GM12872 (cell line): ENCODE data around the gene GNAQ.

Source experiments
- TF ChIP-seq, protein P1 (sequence below): IDR thresholded peaks from 3 replicates; pipeline ENCODE4 v1.5.1; 2011; ENCODE audit warnings: low read depth, mild to moderate bottlenecking, low read length, moderate library complexity; ENCODE audit not compliant: insufficient read depth

The GNAQ gene

DNA sequence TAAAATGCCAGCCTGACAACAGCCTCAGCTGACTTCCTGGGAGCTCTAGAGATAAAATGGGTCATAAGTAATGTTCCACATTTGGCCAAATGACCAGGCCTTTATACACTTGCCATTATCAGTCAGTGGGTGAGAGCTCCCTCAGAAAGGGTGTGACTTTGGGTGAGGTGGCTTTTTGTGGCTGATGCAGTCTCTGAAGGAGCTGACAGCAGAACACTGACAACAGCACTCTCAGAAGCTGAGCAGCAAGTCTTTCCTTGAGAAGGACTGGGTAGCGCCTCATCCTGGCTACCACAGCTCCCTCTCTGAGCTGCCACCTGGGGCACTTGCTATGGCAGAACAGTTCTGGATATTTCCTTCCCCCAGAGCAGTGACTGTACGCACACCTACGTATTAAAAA lies 22.0 kb upstream of the GNAQ start:
- TF ChIP-seq, protein P1, sequence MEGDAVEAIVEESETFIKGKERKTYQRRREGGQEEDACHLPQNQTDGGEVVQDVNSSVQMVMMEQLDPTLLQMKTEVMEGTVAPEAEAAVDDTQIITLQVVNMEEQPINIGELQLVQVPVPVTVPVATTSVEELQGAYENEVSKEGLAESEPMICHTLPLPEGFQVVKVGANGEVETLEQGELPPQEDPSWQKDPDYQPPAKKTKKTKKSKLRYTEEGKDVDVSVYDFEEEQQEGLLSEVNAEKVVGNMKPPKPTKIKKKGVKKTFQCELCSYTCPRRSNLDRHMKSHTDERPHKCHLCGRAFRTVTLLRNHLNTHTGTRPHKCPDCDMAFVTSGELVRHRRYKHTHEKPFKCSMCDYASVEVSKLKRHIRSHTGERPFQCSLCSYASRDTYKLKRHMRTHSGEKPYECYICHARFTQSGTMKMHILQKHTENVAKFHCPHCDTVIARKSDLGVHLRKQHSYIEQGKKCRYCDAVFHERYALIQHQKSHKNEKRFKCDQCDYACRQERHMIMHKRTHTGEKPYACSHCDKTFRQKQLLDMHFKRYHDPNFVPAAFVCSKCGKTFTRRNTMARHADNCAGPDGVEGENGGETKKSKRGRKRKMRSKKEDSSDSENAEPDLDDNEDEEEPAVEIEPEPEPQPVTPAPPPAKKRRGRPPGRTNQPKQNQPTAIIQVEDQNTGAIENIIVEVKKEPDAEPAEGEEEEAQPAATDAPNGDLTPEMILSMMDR = no peak

DNA sequence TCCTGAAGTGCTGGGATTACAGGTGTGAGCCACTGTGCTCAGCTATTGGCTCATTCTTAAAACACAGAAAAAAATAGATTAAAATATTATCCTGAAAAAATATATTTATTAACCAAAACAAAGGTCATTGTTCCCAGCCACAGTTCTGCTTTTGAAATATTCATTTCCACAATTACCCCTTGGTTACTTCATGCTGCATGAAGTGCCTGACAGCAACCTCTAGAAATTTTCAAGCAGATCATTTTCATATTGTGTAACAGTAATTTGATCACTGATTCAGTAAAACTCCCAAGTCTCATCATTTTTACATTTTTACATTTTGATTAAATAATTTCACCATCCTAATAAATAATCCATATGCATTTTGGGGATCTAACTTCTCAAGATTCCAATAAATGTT lies 18.8 kb upstream of the GNAQ start:
- TF ChIP-seq, protein P1 = no peak

DNA sequence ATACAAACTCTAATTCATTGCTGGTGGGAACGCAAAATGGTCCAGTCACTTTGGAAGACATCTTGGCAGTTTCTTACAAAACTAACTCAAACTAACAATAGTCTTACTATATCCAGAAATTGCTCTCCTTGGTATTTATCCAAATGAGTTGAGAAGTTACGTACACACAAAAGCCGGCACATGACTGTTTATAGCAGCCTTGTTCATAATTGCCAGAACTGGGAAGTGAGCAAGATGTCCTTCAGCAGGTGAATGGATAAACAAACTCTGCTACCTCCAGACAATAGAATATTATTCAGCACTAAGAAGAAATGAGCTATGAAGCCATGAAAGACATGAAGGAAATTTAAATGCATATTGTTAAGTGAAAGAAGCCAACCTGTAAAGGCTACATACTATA lies 17.9 kb upstream of the GNAQ start:
- TF ChIP-seq, protein P1 = no peak

DNA sequence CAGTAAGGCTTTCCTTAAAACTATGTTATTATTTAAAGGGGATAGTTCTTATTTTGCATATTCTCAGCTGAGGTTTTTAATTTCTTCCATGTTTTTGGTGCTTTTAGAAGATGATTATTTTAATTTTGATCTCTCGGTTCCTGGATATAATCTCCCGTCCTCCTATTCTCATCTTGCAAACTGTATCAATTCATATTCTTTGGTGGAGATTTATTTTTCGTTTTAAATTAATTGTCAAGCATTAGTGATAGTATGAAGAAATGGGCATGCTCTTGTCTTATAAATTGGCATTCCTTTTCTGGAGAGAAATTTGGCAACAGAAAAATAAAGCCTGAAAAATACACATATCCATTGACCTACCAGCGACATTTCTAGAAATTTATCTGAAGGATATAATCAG lies 15.5 kb upstream of the GNAQ start:
- TF ChIP-seq, protein P1 = no peak

DNA sequence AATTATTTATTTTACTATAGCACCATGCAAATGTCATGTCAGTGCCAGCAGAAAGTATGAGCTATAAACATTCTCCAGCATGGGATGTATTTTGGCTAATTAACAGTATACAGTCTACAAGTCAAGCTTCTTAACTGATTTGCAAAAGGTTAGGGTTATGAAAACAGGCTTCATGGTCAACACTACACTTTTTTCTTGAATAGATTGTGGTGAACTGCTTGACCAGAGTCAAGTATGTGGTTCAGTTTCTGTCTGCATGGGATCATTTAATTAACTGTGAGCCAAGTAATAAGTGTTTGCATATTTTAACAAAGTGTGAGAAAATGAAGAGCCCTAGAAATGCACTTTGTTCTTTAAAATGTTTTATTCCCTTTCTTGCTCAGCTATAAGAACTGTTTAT lies 14.5 kb upstream of the GNAQ start:
- TF ChIP-seq, protein P1 = no peak

DNA sequence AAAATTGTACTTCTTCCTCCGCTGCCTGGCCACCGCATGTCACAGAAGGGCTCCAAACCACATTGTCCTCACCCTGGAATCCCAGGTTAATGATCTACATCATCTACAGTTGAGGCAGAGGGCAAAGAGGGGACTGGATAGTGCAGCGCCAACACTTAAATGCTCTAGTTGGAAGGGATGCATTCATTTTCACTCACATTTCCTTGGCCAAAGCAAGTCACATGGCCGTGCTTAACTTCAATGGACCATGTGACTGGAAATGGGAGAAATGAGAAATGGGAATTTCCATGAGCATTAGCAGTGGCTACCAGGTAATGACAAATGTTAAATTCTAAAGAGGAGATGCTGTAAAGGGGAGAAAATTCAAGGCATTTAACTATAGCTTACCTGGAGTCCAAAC lies 13.3 kb upstream of the GNAQ start:
- TF ChIP-seq, protein P1 = no peak

DNA sequence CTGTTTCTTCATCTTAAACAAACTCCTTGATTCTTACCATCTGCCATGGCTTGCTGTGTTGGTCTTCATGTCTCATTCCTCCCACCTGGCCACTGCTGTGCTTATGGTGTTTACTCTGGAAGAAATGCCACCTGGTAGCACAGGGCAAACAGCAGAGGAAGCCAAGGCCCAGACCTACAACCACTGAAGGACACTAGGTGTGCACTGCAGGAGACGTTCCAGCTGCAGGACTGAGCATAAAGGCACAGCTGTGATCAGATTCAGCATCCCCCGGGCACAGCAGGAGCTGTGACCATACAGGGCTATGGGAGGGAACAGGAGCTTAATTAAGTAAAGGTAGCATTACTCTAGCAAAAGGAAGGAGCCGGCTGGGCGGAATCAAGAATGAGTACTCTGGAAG lies 12.6 kb upstream of the GNAQ start:
- TF ChIP-seq, protein P1 = no peak

DNA sequence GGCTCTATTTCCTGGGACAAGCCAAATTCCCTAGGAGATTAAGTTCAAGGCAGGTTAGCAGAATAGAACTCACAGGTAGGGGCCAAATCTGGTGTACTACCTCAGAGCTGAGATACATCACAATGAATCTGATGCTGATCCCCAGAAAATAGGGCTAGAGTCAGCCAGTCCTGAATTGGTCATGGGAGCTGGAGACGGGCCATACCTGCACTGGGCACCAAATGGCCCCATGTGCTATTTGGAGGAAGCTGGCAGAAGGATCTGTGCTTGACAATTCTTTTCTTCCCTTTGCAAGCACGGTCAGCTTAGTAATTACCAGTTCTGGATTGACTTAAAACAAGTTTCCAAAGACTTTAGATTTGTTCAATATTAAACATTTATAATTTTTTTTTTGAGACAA lies 10.4 kb upstream of the GNAQ start:
- TF ChIP-seq, protein P1 = no peak
